Suprapubic skin (tissue), 4 donors: ENCODE measurements around the gene ZBTB20. TPM values are rescaled to one million over a fixed set of nuclear protein-coding genes. Genes with fewer than 3 reads are reported as not detected.

ENCODE experiments used
- DNase-seq, 2 donors: peaks; one replicate each; pipeline ENCODE4 v3.0.0-alpha.2; 2019; ENCODE audit warnings: low spot score in 2 of 2
- H3K27ac ChIP-seq: fragments of 200-600 bp; sonication (generic); one replicate; pipeline ENCODE4 v1.5.1; 2019
- H3K27me3 ChIP-seq: fragments of 200-600 bp; sonication (generic); one replicate; pipeline ENCODE4 v1.5.1; 2019
- H3K36me3 ChIP-seq: fragments of 200-600 bp; sonication (generic); one replicate; pipeline ENCODE4 v1.5.1; 2019
- H3K4me1 ChIP-seq: fragments of 200-600 bp; sonication (generic); one replicate; pipeline ENCODE4 v1.5.1; 2019
- H3K4me3 ChIP-seq: fragments of 200-600 bp; sonication (generic); one replicate; pipeline ENCODE4 v1.5.1; 2019; ENCODE audit warnings: mild to moderate bottlenecking
- H3K9me3 ChIP-seq: fragments of 200-600 bp; sonication (generic); one replicate; pipeline ENCODE4 v1.5.1; 2019
- EP300 ChIP-seq: sonication (generic); formaldehyde crosslinking; IDR thresholded peaks from one replicate; pipeline ENCODE4 v1.6.1; 2017; ENCODE audit warnings: antibody characterized with exemption
- POLR2A ChIP-seq, 2 donors: fragments of 450-650 bp; IDR thresholded peaks; one replicate each; pipeline ENCODE4 v1.6.1; 2017; ENCODE audit warnings: antibody characterized with exemption in 2 of 2, mild to moderate bottlenecking in 2 of 2, moderate library complexity in 2 of 2
- POLR2AphosphoS5 ChIP-seq, 3 donors: sonication (generic); formaldehyde crosslinking; IDR thresholded peaks; one replicate each; pipeline ENCODE4 v1.6.1; 2017; ENCODE audit warnings: antibody characterized with exemption in 3 of 3
- WGBS: methylation state at CpG from one replicate; pipeline ENCODE4 v1.1.5; 2018; 5-methylcytosine and 5-hydroxymethylcytosine counted together
- total RNA-seq, 4 donors: library from RNA; depleted of rRNA; stranded (reverse); fragments of >200 nt; gene quantifications; one replicate each; pipeline ENCODE4 v1.1.0, GENCODE V29; 2016
- TF ChIP-seq, protein P1 (sequence below), 2 donors: fragments of 200-600 bp in 1 of 2; fragments of 450-650 bp in 1 of 2; sonication (generic) in 1 of 2; IDR thresholded peaks; one replicate each; pipeline ENCODE4 v1.5.1; 2016 to 2019; ENCODE audit warnings: antibody characterized with exemption in 2 of 2, mild to moderate bottlenecking in 1 of 2, moderate library complexity in 1 of 2

ZBTB20 gene
- total RNA-seq, 4 donors from 2014 or later = 23.6 to 77.2 (median 39.4) TPM

DNA sequence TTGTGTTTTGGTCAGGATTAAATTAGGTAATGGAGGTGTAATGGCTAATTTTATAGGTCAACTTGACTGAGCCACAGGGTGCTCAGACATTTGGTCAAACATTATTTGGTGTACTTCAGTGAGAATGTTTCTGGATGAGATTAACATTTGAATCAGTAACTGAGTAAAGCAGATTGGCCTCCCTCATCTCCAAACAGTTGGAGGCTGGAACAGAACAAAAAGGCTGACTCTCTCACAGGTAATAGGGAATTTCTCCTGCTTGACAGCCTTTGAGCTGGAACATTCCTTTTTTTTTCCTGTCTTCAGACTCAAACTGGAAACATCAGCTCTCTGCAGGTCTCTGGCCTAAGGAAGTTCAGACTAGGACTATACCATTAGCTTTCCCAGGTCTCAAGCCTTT is 280.7 kb downstream of the ZBTB20 start:
- no peaks in the 10 kb centered on the region for H3K27me3 ChIP-seq
- H3K4me1 ChIP-seq = peaks cover 8% of the 10 kb centered on the region
- no peak for DNase-seq
- no peak overlapping the region for H3K4me3 ChIP-seq
- no peaks in the 10 kb centered on the region for H3K9me3 ChIP-seq
- no peak for TF ChIP-seq EP300
- TF ChIP-seq POLR2A (IDR thresholded peaks at IDR 0.05) = no peak
- TF ChIP-seq, protein P1, sequence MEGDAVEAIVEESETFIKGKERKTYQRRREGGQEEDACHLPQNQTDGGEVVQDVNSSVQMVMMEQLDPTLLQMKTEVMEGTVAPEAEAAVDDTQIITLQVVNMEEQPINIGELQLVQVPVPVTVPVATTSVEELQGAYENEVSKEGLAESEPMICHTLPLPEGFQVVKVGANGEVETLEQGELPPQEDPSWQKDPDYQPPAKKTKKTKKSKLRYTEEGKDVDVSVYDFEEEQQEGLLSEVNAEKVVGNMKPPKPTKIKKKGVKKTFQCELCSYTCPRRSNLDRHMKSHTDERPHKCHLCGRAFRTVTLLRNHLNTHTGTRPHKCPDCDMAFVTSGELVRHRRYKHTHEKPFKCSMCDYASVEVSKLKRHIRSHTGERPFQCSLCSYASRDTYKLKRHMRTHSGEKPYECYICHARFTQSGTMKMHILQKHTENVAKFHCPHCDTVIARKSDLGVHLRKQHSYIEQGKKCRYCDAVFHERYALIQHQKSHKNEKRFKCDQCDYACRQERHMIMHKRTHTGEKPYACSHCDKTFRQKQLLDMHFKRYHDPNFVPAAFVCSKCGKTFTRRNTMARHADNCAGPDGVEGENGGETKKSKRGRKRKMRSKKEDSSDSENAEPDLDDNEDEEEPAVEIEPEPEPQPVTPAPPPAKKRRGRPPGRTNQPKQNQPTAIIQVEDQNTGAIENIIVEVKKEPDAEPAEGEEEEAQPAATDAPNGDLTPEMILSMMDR (IDR thresholded peaks at IDR 0.05) = no peak
- no peak for TF ChIP-seq POLR2AphosphoS5 (IDR thresholded peaks at IDR 0.05)
- H3K27ac ChIP-seq = no peak overlapping the region
- no peaks in the 10 kb centered on the region for H3K36me3 ChIP-seq

GRCh38 chr3:114864970-114865369 is 282.1 kb downstream of the ZBTB20 start:
- WGBS = 86% methylated on average over 2 of the region's 2 CpGs

GRCh38 chr3:114863848-114864247 is 283.2 kb downstream of the ZBTB20 start:
- H3K4me1 ChIP-seq = peaks cover 8% of the 10 kb centered on the region
- no peaks in the 10 kb centered on the region for H3K9me3 ChIP-seq
- no peak for DNase-seq
- H3K27me3 ChIP-seq = no peaks in the 10 kb centered on the region
- peak overlapping the region; percentile 20 for H3K4me3 ChIP-seq
- no peak overlapping the region for H3K27ac ChIP-seq
- no peaks in the 10 kb centered on the region for H3K36me3 ChIP-seq
- TF ChIP-seq POLR2AphosphoS5 (IDR thresholded peaks at IDR 0.05) = no peak
- TF ChIP-seq POLR2A (IDR thresholded peaks at IDR 0.05) = no peak
- 27% methylated on average over 1 of the region's 1 CpG for WGBS

More at GRCh38 chr3:114864970-114865369, 282.1 kb downstream of the ZBTB20 start:
- Histone ChIP-seq H3K27ac (no peak overlapping the region), H3K27me3 (no peaks in the 10 kb centered on the region), H3K4me3 (no peak overlapping the region), H3K9me3 (no peaks in the 10 kb centered on the region), H3K4me1 (peaks cover 8% of the 10 kb centered on the region), H3K36me3 (no peaks in the 10 kb centered on the region)
- TF ChIP-seq, protein P1 (IDR thresholded peaks at IDR 0.05) = no peak
- TF ChIP-seq EP300 (no peak), POLR2AphosphoS5 (IDR thresholded peaks at IDR 0.05) (no peak)
- DNase-seq = no peak

DNA sequence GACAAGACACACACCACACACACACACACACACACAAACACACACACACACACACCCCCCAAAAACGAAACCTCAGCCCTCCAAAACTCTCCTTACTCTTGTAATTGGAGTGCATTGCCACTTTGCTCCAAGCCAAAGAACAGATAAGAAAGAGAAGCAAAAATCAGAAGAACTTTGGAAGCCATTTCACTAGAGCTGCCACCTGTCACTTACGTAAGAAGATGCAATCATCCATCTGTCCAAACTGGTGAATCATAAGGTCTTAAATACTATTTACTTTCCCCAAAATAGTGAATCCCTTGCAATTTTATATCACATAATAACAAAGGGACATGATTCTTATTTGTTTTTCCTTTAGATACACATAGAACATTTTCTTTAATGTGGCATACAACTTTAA is 285.4 kb downstream of the ZBTB20 start:
- H3K9me3 ChIP-seq = no peaks in the 10 kb centered on the region
- TF ChIP-seq, protein P1 (IDR thresholded peaks at IDR 0.05) = no peak
- TF ChIP-seq POLR2AphosphoS5 (IDR thresholded peaks at IDR 0.05) (no peak), EP300 (no peak), POLR2A (IDR thresholded peaks at IDR 0.05) (no peak)
- no peak overlapping the region for H3K4me3 ChIP-seq
- no peak overlapping the region for H3K27ac ChIP-seq
- H3K36me3 ChIP-seq = no peaks in the 10 kb centered on the region
- H3K27me3 ChIP-seq = no peaks in the 10 kb centered on the region
- DNase-seq = no peak
- 76% methylated on average over 2 of the region's 2 CpGs for WGBS
- H3K4me1 ChIP-seq = peaks cover 8% of the 10 kb centered on the region

- H3K36me3 ChIP-seq = no peaks in the 10 kb centered on the region
- no peak overlapping the region for H3K4me3 ChIP-seq
- 100% methylated on average over 2 of the region's 2 CpGs for WGBS
- H3K9me3 ChIP-seq = no peaks in the 10 kb centered on the region
- H3K27me3 ChIP-seq = no peaks in the 10 kb centered on the region
- no peak for DNase-seq
- H3K27ac ChIP-seq = no peak overlapping the region
- peaks cover 8% of the 10 kb centered on the region for H3K4me1 ChIP-seq
- TF ChIP-seq, protein P1 (IDR thresholded peaks at IDR 0.05) = no peak
- no peak for TF ChIP-seq EP300
These were observed 286.6 kb downstream of the ZBTB20 start for GRCh38 chr3:114860531-114860930.

- H3K27me3 ChIP-seq = no peaks in the 10 kb centered on the region
- no peaks in the 10 kb centered on the region for H3K4me1 ChIP-seq
- H3K9me3 ChIP-seq = no peaks in the 10 kb centered on the region
- 80% methylated on average over 4 of the region's 4 CpGs for WGBS
- DNase-seq = no peak
- TF ChIP-seq, protein P1 (IDR thresholded peaks at IDR 0.05) = no peak
- no peak for TF ChIP-seq EP300
- TF ChIP-seq POLR2A (IDR thresholded peaks at IDR 0.05) = no peak
- no peaks in the 10 kb centered on the region for H3K36me3 ChIP-seq
- H3K4me3 ChIP-seq = no peak overlapping the region
- H3K27ac ChIP-seq = no peak overlapping the region
These were observed 288.8 kb downstream of the ZBTB20 start for GRCh38 chr3:114858329-114858728.
